HG02840 (cell line): Measurements from ENCODE around the gene CNKSR3.
"Not testable (repeated sequence)": the region's sequence is repeated elsewhere in the genome, so short reads cannot be mapped to it uniquely, and the experiment has no call there.

Experiments used
- ATAC-seq: cut with Tn5 transposase; IDR thresholded peaks from one replicate; pipeline ENCODE4 v1.9.1; 2021; ENCODE audit warnings: mild to moderate bottlenecking, moderate library complexity, moderate number of reproducible peaks; ENCODE audit not compliant: unreplicated experiment, low FRiP score

CNKSR3 gene

GRCh38 chr6:154510144-154510905 is at the start of gene CNKSR3:
Gene CNKSR3 (minus strand): TSS chr6:154510685. CDS start chr6:154510114, 571 bp downstream.
- peak; percentile 72 for ATAC-seq

- no peak for ATAC-seq
These were observed 48.5 kb upstream of the CNKSR3 start for GRCh38 chr6:154558984-154559383.

GRCh38 chr6:154558513-154558912 is 48.0 kb upstream of the CNKSR3 start:
- ATAC-seq = no peak

GRCh38 chr6:154555073-154555677 is 44.7 kb upstream of the CNKSR3 start:
- ATAC-seq = no peak

GRCh38 chr6:154554491-154554890 is 44.0 kb upstream of the CNKSR3 start:
- no peak for ATAC-seq

GRCh38 chr6:154550779-154551178 is 40.3 kb upstream of the CNKSR3 start:
- ATAC-seq = no peak

- no peak for ATAC-seq
These were observed 38.7 kb upstream of the CNKSR3 start for GRCh38 chr6:154549179-154549578.

- ATAC-seq = no peak
These were observed 37.8 kb upstream of the CNKSR3 start for GRCh38 chr6:154548130-154548830.

GRCh38 chr6:154543628-154544027 is 33.1 kb upstream of the CNKSR3 start:
- no peak for ATAC-seq

GRCh38 chr6:154542747-154543146 is 32.3 kb upstream of the CNKSR3 start:
- no peak for ATAC-seq

GRCh38 chr6:154541837-154542236 is 31.4 kb upstream of the CNKSR3 start:
- ATAC-seq = not testable (repeated sequence)

GRCh38 chr6:154539593-154540269 is 29.2 kb upstream of the CNKSR3 start:
- no peak for ATAC-seq

- ATAC-seq = no peak
These were observed 28.2 kb upstream of the CNKSR3 start for GRCh38 chr6:154538640-154539191.

- ATAC-seq = no peak
These were observed 27.2 kb upstream of the CNKSR3 start for GRCh38 chr6:154537511-154538325.

GRCh38 chr6:154536999-154537398 is 26.5 kb upstream of the CNKSR3 start:
- no peak for ATAC-seq

- ATAC-seq = no peak
These were observed 25.8 kb upstream of the CNKSR3 start for GRCh38 chr6:154536255-154536654.

- ATAC-seq = no peak
These were observed 25.4 kb upstream of the CNKSR3 start for GRCh38 chr6:154535851-154536250.

- ATAC-seq = no peak
These were observed 24.7 kb upstream of the CNKSR3 start for GRCh38 chr6:154535147-154535546.

- ATAC-seq = no peak
These were observed 24.0 kb upstream of the CNKSR3 start for GRCh38 chr6:154534531-154534930.

GRCh38 chr6:154532426-154532825 is 21.9 kb upstream of the CNKSR3 start:
- no peak for ATAC-seq
